Astrocyte (in vitro differentiated cells and primary cell): ENCODE results near the gene LIN7B. TPM values are rescaled to one million over a fixed set of nuclear protein-coding genes. Genes with fewer than 3 reads are reported as not detected.
A peak's percentile ranks its signal among the peaks of the same experiment; 100 is the strongest.
"Not testable (repeated sequence)": the region's sequence is repeated elsewhere in the genome, so short reads cannot be mapped to it uniquely, and the experiment has no call there.

Experiments used
- DNase-seq: peaks from one replicate; pipeline ENCODE4 v3.0.0-alpha.2; 2010; ENCODE audit warnings: low read depth
- FAIRE-seq: peaks from 2 replicates; lab custom pipeline; 2011; peaks lifted over from hg19 to GRCh38; lab: Jason Lieb, UNC
- H2AFZ ChIP-seq: 2 replicates; pipeline ENCODE4 v1.6.0; 2012; ENCODE audit warnings: low read depth, low read length, inconsistent platforms
- H3K27ac ChIP-seq: 2 replicates; pipeline ENCODE4 v1.5.1; 2011; ENCODE audit warnings: low read depth, low read length, inconsistent platforms
- H3K27me3 ChIP-seq: 2 replicates; pipeline ENCODE4 v1.6.0; 2011; ENCODE audit warnings: low read length, inconsistent platforms; ENCODE audit not compliant: insufficient read depth
- H3K36me3 ChIP-seq: 2 replicates; pipeline ENCODE4 v1.5.1; 2011; ENCODE audit warnings: low read length, inconsistent platforms; ENCODE audit not compliant: insufficient read depth
- H3K4me1 ChIP-seq: 2 replicates; pipeline ENCODE4 v1.5.1; 2011; ENCODE audit warnings: low read length, inconsistent platforms; ENCODE audit not compliant: insufficient read depth
- H3K4me2 ChIP-seq: 2 replicates; pipeline ENCODE4 v1.6.0; 2012; ENCODE audit warnings: low read length, inconsistent platforms
- H3K4me3 ChIP-seq: 2 replicates; pipeline ENCODE4 v1.5.1; 2011; ENCODE audit warnings: low read depth, mild to moderate bottlenecking, low read length, inconsistent platforms; ENCODE audit not compliant: insufficient read depth
- H3K79me2 ChIP-seq: 2 replicates; pipeline ENCODE4 v1.6.0; 2012; ENCODE audit warnings: mild to moderate bottlenecking, low read length, inconsistent platforms; ENCODE audit not compliant: insufficient read depth
- H3K9ac ChIP-seq: 2 replicates; pipeline ENCODE4 v1.6.0; 2012; ENCODE audit warnings: mild to moderate bottlenecking, low read length, inconsistent platforms
- H3K9me3 ChIP-seq: 2 replicates; pipeline ENCODE4 v1.5.1; 2012; ENCODE audit warnings: low read depth, mild to moderate bottlenecking, low read length, inconsistent platforms; ENCODE audit not compliant: insufficient read depth
- H4K20me1 ChIP-seq: 2 replicates; pipeline ENCODE4 v1.6.0; 2012; ENCODE audit warnings: low read length, inconsistent platforms; ENCODE audit not compliant: insufficient read depth
- H3K27ac Mint-ChIP-seq: one replicate; pipeline ENCODE4 v1.8.0; 2021; ENCODE audit warnings: mild to moderate bottlenecking, mixed read lengths; ENCODE audit not compliant: unreplicated experiment
- H3K27me3 Mint-ChIP-seq: one replicate; pipeline ENCODE4 v1.8.0; 2021; ENCODE audit warnings: low read depth, mixed read lengths; ENCODE audit not compliant: unreplicated experiment
- H3K36me3 Mint-ChIP-seq: one replicate; pipeline ENCODE4 v1.8.0; 2021; ENCODE audit warnings: low read depth, mixed read lengths; ENCODE audit not compliant: unreplicated experiment
- H3K4me1 Mint-ChIP-seq: one replicate; pipeline ENCODE4 v1.8.0; 2021; ENCODE audit warnings: low read depth, mixed read lengths; ENCODE audit not compliant: unreplicated experiment
- H3K4me3 Mint-ChIP-seq: one replicate; pipeline ENCODE4 v1.8.0; 2021; ENCODE audit warnings: mild to moderate bottlenecking, moderate library complexity, mixed read lengths; ENCODE audit not compliant: unreplicated experiment
- H3K9me3 Mint-ChIP-seq: one replicate; pipeline ENCODE4 v1.8.0; 2021; ENCODE audit warnings: mild to moderate bottlenecking, mixed read lengths; ENCODE audit not compliant: unreplicated experiment
- CTCF ChIP-seq: IDR thresholded peaks from 2 replicates; pipeline ENCODE4 v1.5.1; 2011; ENCODE audit warnings: low read depth, mild to moderate bottlenecking, inconsistent platforms, low read length, moderate library complexity; ENCODE audit not compliant: insufficient read depth
- EZH2 ChIP-seq: IDR thresholded peaks from 2 replicates; pipeline ENCODE4 v1.6.1; 2012; ENCODE audit warnings: mild to moderate bottlenecking, low read length, inconsistent platforms; ENCODE audit not compliant: insufficient read depth
- total RNA-seq: library from RNA; stranded (reverse); gene quantifications from 2 replicates; pipeline ENCODE4 v1.2.1, GENCODE V29; 2021

LIN7B gene
- total RNA-seq, 1 donor from 2014 or later: 8.9 TPM

GRCh38 chr19:49145573-49146407 is 31.6 kb downstream of the LIN7B start:
- H3K9ac ChIP-seq: no peak overlapping the region
- H3K27ac ChIP-seq: no peak overlapping the region
- DNase-seq: peak; percentile 60
- H3K9me3 ChIP-seq: no peaks in the 10 kb centered on the region
- H3K4me3 ChIP-seq: no peak overlapping the region
- Mint-ChIP-seq H3K4me3 (peak overlapping the region; percentile 69), H3K27me3 (peaks cover 4% of the 10 kb centered on the region), H3K9me3 (no peaks in the 10 kb centered on the region), H3K4me1 (peaks cover 5% of the 10 kb centered on the region), H3K36me3 (peaks cover 2% of the 10 kb centered on the region), H3K27ac (peak overlapping the region; percentile 87)
- H3K4me1 ChIP-seq: peaks cover 8% of the 10 kb centered on the region
- no peaks in the 10 kb centered on the region for H4K20me1 ChIP-seq
- no peaks in the 10 kb centered on the region for H3K27me3 ChIP-seq
- no peaks in the 10 kb centered on the region for H3K36me3 ChIP-seq
- H3K4me2 ChIP-seq: peak overlapping the region; percentile 75
- no peaks in the 10 kb centered on the region for H3K79me2 ChIP-seq
- TF ChIP-seq EZH2: no peak
- peak; percentile 50 for TF ChIP-seq CTCF
- peak overlapping the region; percentile 59 for H2AFZ ChIP-seq
- no peak for FAIRE-seq

- H3K27me3 Mint-ChIP-seq, H3K36me3 ChIP-seq, H3K27ac ChIP-seq, H2AFZ ChIP-seq, H3K4me1 ChIP-seq, H3K36me3 Mint-ChIP-seq, H3K9ac ChIP-seq, H3K4me3 ChIP-seq, H3K4me1 Mint-ChIP-seq, FAIRE-seq, H3K9me3 Mint-ChIP-seq, H4K20me1 ChIP-seq, H3K79me2 ChIP-seq, H3K9me3 ChIP-seq, DNase-seq, H3K27me3 ChIP-seq: not testable (repeated sequence)
- peak overlapping the region; percentile 75 for H3K4me2 ChIP-seq
- Mint-ChIP-seq H3K4me3 (peak overlapping the region; percentile 50), H3K27ac (peak overlapping the region; percentile 58)
Observed at GRCh38 chr19:49146408-49146770, 32.2 kb downstream of the LIN7B start.

GRCh38 chr19:49148044-49148682 is 34.0 kb downstream of the LIN7B start:
- H3K9me3 Mint-ChIP-seq: peaks cover 4% of the 10 kb centered on the region
- no peaks in the 10 kb centered on the region for H3K27me3 ChIP-seq
- H2AFZ ChIP-seq: peak overlapping the region; percentile 87
- no peak overlapping the region for H3K27ac ChIP-seq
- no peaks in the 10 kb centered on the region for H3K9me3 ChIP-seq
- no peaks in the 10 kb centered on the region for H3K4me1 Mint-ChIP-seq
- H3K4me2 ChIP-seq: peak overlapping the region; percentile 97
- peaks cover 8% of the 10 kb centered on the region for H3K4me1 ChIP-seq
- H3K27ac Mint-ChIP-seq: peak overlapping the region; percentile 1
- peaks cover 2% of the 10 kb centered on the region for H3K36me3 Mint-ChIP-seq
- TF ChIP-seq EZH2: no peak
- no peak for TF ChIP-seq CTCF
- no peaks in the 10 kb centered on the region for H4K20me1 ChIP-seq
- H3K9ac ChIP-seq: no peak overlapping the region
- FAIRE-seq (no peak), DNase-seq (no peak)
- H3K4me3 ChIP-seq: no peak overlapping the region
- no peaks in the 10 kb centered on the region for H3K36me3 ChIP-seq
- no peaks in the 10 kb centered on the region for H3K79me2 ChIP-seq
- peak overlapping the region; percentile 62 for H3K4me3 Mint-ChIP-seq
- peaks cover 14% of the 10 kb centered on the region for H3K27me3 Mint-ChIP-seq
